ENCODE results near the gene IGFBPL1. TPM values are rescaled to one million over a fixed set of nuclear protein-coding genes. Genes with fewer than 3 reads are reported as not detected.
A peak's percentile ranks its signal among the peaks of the same experiment; 100 is the strongest.

IGFBPL1 gene
- total and polyA plus RNA-seq, 2 donors, result 1.6 to 3.0 TPM

- no peak overlapping the region for H3K27ac ChIP-seq (ENCODE audit: low read depth)
- no peak overlapping the region for H3K4me3 ChIP-seq (ENCODE audit: low read depth, low read length)
- peak; percentile 48 for DNase-seq (ENCODE audit: extremely low spot score)
- peaks cover 3% of the 10 kb centered on the region for H3K4me1 ChIP-seq (ENCODE audit: insufficient read depth)
- WGBS, result 58% methylated on average over 9 of the region's 9 CpGs
- no peaks in the 10 kb centered on the region for H3K36me3 ChIP-seq (ENCODE audit: insufficient read depth)
Observed at GRCh38 chr9:38421498-38422211, 2.6 kb downstream of the IGFBPL1 start.

- H3K36me3 ChIP-seq (ENCODE audit: insufficient read depth), result no peaks in the 10 kb centered on the region
Observed at GRCh38 chr9:38419181-38419580, 5.1 kb downstream of the IGFBPL1 start.

GRCh38 chr9:38418366-38418765 lies 5.9 kb downstream of the IGFBPL1 start:
- Histone ChIP-seq H3K4me1 (ENCODE audit: insufficient read depth) (no peaks in the 10 kb centered on the region), H3K4me3 (ENCODE audit: low read depth, low read length) (no peak overlapping the region), H3K36me3 (ENCODE audit: insufficient read depth) (no peaks in the 10 kb centered on the region), H3K27ac (ENCODE audit: low read depth) (no peak overlapping the region)
- 86% methylated on average over 1 of the region's 1 CpG for WGBS
- DNase-seq (ENCODE audit: extremely low spot score), result no peak

More at GRCh38 chr9:38419181-38419580, 5.1 kb downstream of the IGFBPL1 start:
- Histone ChIP-seq H3K4me1 (ENCODE audit: insufficient read depth) (peaks cover 3% of the 10 kb centered on the region), H3K4me3 (ENCODE audit: low read depth, low read length) (no peak overlapping the region), H3K27ac (ENCODE audit: low read depth) (no peak overlapping the region)
- no peak for DNase-seq (ENCODE audit: extremely low spot score)
- 72% methylated on average over 5 of the region's 5 CpGs for WGBS

- Histone ChIP-seq H3K36me3 (ENCODE audit: insufficient read depth) (no peaks in the 10 kb centered on the region), H3K4me1 (ENCODE audit: insufficient read depth) (no peaks in the 10 kb centered on the region), H3K27ac (ENCODE audit: low read depth) (no peak overlapping the region), H3K4me3 (ENCODE audit: low read depth, low read length) (no peak overlapping the region)
- WGBS, result 61% methylated on average over 8 of the region's 8 CpGs
- DNase-seq (ENCODE audit: extremely low spot score), result no peak
Observed at GRCh38 chr9:38417003-38417945, 7.0 kb downstream of the IGFBPL1 start.

- Histone ChIP-seq H3K36me3 (ENCODE audit: insufficient read depth) (no peaks in the 10 kb centered on the region), H3K4me1 (ENCODE audit: insufficient read depth) (no peaks in the 10 kb centered on the region), H3K27ac (ENCODE audit: low read depth) (no peak overlapping the region), H3K4me3 (ENCODE audit: low read depth, low read length) (no peak overlapping the region)
- no peak for DNase-seq (ENCODE audit: extremely low spot score)
- 79% methylated on average over 4 of the region's 4 CpGs for WGBS
Observed at GRCh38 chr9:38416461-38416860, 7.8 kb downstream of the IGFBPL1 start.

GRCh38 chr9:38415856-38416255 lies 8.4 kb downstream of the IGFBPL1 start:
- Histone ChIP-seq H3K4me3 (ENCODE audit: low read depth, low read length) (no peak overlapping the region), H3K4me1 (ENCODE audit: insufficient read depth) (no peaks in the 10 kb centered on the region), H3K36me3 (ENCODE audit: insufficient read depth) (no peaks in the 10 kb centered on the region), H3K27ac (ENCODE audit: low read depth) (no peak overlapping the region)
- WGBS, result 90% methylated on average over 8 of the region's 8 CpGs
- DNase-seq (ENCODE audit: extremely low spot score), result no peak

GRCh38 chr9:38414040-38414723 lies 10.1 kb downstream of the IGFBPL1 start:
- no peak overlapping the region for H3K27ac ChIP-seq (ENCODE audit: low read depth)
- H3K4me3 ChIP-seq (ENCODE audit: low read depth, low read length), result no peak overlapping the region
- no peaks in the 10 kb centered on the region for H3K4me1 ChIP-seq (ENCODE audit: insufficient read depth)
- no peaks in the 10 kb centered on the region for H3K36me3 ChIP-seq (ENCODE audit: insufficient read depth)
- no peak for DNase-seq (ENCODE audit: extremely low spot score)
- WGBS, result 51% methylated on average over 24 of the region's 24 CpGs

GRCh38 chr9:38413283-38413682 lies 11.0 kb downstream of the IGFBPL1 start:
- H3K4me1 ChIP-seq (ENCODE audit: insufficient read depth), result no peaks in the 10 kb centered on the region
- no peak overlapping the region for H3K4me3 ChIP-seq (ENCODE audit: low read depth, low read length)
- no peaks in the 10 kb centered on the region for H3K36me3 ChIP-seq (ENCODE audit: insufficient read depth)
- H3K27ac ChIP-seq (ENCODE audit: low read depth), result no peak overlapping the region
- no peak for DNase-seq (ENCODE audit: extremely low spot score)
- 78% methylated on average over 7 of the region's 7 CpGs for WGBS

GRCh38 chr9:38412751-38413150 lies 11.5 kb downstream of the IGFBPL1 start:
- no peak overlapping the region for H3K4me3 ChIP-seq (ENCODE audit: low read depth, low read length)
- 68% methylated on average over 6 of the region's 6 CpGs for WGBS
- no peak for DNase-seq (ENCODE audit: extremely low spot score)
- no peaks in the 10 kb centered on the region for H3K36me3 ChIP-seq (ENCODE audit: insufficient read depth)
- H3K4me1 ChIP-seq (ENCODE audit: insufficient read depth), result no peaks in the 10 kb centered on the region
- no peak overlapping the region for H3K27ac ChIP-seq (ENCODE audit: low read depth)

- H3K27ac ChIP-seq (ENCODE audit: low read depth), result no peak overlapping the region
- no peaks in the 10 kb centered on the region for H3K4me1 ChIP-seq (ENCODE audit: insufficient read depth)
- WGBS, result 43% methylated on average over 4 of the region's 4 CpGs
- no peaks in the 10 kb centered on the region for H3K36me3 ChIP-seq (ENCODE audit: insufficient read depth)
- DNase-seq (ENCODE audit: extremely low spot score), result no peak
- H3K4me3 ChIP-seq (ENCODE audit: low read depth, low read length), result no peak overlapping the region
Observed at GRCh38 chr9:38408719-38409118, 15.5 kb downstream of the IGFBPL1 start.

- WGBS, result 85% methylated on average over 9 of the region's 9 CpGs
- no peak overlapping the region for H3K27ac ChIP-seq (ENCODE audit: low read depth)
- H3K4me1 ChIP-seq (ENCODE audit: insufficient read depth), result no peaks in the 10 kb centered on the region
- DNase-seq (ENCODE audit: extremely low spot score), result no peak
- no peaks in the 10 kb centered on the region for H3K36me3 ChIP-seq (ENCODE audit: insufficient read depth)
- no peak overlapping the region for H3K4me3 ChIP-seq (ENCODE audit: low read depth, low read length)
Observed at GRCh38 chr9:38406476-38407186, 17.6 kb downstream of the IGFBPL1 start.

- WGBS, result 57% methylated on average over 3 of the region's 3 CpGs
- Histone ChIP-seq H3K27ac (ENCODE audit: low read depth) (no peak overlapping the region), H3K4me3 (ENCODE audit: low read depth, low read length) (no peak overlapping the region), H3K36me3 (ENCODE audit: insufficient read depth) (no peaks in the 10 kb centered on the region), H3K4me1 (ENCODE audit: insufficient read depth) (no peaks in the 10 kb centered on the region)
- no peak for DNase-seq (ENCODE audit: extremely low spot score)
Observed at GRCh38 chr9:38405785-38406184, 18.5 kb downstream of the IGFBPL1 start.

GRCh38 chr9:38404314-38404713 lies 19.9 kb downstream of the IGFBPL1 start:
- no peak for DNase-seq (ENCODE audit: extremely low spot score)
- Histone ChIP-seq H3K36me3 (ENCODE audit: insufficient read depth) (no peaks in the 10 kb centered on the region), H3K27ac (ENCODE audit: low read depth) (no peak overlapping the region), H3K4me1 (ENCODE audit: insufficient read depth) (no peaks in the 10 kb centered on the region), H3K4me3 (ENCODE audit: low read depth, low read length) (no peak overlapping the region)
- 61% methylated on average over 6 of the region's 6 CpGs for WGBS
